GM23248 (cell line): ENCODE measurements around the gene IKZF2.

Source experiments
- EZH2 ChIP-seq: fragments of 200-600 bp; sonication (generic); IDR thresholded peaks from 2 replicates; pipeline ENCODE4 v1.6.1; 2018; ENCODE audit warnings: antibody characterized with exemption, mild to moderate bottlenecking; ENCODE audit not compliant: insufficient read depth, poor library complexity, severe bottlenecking
- EZH2phosphoT487 ChIP-seq: fragments of 200-600 bp; sonication (generic); IDR thresholded peaks from 2 replicates; pipeline ENCODE4 v1.6.1; 2018; ENCODE audit warnings: antibody characterized with exemption, moderate library complexity, mild to moderate bottlenecking, low read depth; ENCODE audit not compliant: insufficient read depth

GRCh38 chr2:213042262-213042661, 109.2 kb downstream of the IKZF2 start:
- TF ChIP-seq EZH2 (no peak), EZH2phosphoT487 (no peak)
